Activated CD8-positive, alpha-beta memory T cell treated with anti-CD3 and anti-CD28 coated beads for 48 hours (primary cell): Measurements from ENCODE around the gene TNS3.

Experiments
- DNase-seq, 3 experiments: peaks; one replicate each; pipeline ENCODE4 v3.0.0-alpha.2; 2020; ENCODE audit warnings: low read depth in 2 of 3, low spot score in 2 of 3

The TNS3 gene

DNA sequence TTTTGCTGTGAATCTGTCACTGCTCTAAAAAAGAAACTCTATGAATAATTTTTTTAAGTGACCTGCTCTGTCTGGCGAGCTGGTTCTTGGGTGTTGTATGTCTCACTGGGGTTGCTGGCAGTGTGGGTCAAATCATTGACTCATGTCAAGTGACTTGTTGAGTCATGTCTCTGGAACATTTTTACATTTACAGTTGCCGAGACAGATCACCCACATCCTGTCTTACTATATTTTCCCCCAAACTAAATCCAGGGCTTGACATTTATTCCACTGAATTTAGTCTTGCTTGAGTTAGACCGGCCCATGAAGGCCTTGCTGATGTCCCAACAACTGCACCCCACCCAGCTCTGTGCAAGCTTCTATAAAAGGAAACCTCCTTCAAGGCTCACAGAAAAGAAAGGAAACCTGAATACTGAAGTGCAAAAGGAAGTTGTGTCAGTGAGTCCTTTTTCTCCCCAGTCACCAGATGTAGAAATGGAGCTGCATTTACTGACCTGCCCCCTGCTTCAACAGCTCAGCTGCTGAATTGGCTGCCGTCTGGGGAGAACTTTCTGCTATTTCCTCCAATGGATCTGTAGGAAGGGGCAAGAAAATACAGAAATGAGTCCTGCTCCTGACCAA lies 290.3 kb downstream of the TNS3 start:
- DNase-seq = no peak

DNA sequence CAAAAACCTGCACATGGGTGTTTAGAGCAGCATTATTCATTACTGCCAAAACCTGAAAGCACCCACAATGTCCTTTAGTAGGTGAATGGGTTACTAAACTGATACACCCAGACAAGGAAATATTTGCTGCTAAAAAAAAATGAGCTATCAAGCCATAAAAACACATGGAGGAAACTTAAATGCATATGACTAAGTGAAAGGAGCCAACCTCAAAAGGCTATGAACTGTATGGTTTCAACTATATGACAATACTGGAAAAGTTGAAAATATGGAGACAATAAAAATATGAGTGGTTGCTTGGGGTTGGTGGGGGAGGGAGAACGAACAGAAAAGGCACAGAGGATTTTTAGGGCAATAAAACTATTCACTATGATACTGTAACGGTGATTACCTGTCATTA lies 291.0 kb downstream of the TNS3 start:
- DNase-seq = no peak

DNA sequence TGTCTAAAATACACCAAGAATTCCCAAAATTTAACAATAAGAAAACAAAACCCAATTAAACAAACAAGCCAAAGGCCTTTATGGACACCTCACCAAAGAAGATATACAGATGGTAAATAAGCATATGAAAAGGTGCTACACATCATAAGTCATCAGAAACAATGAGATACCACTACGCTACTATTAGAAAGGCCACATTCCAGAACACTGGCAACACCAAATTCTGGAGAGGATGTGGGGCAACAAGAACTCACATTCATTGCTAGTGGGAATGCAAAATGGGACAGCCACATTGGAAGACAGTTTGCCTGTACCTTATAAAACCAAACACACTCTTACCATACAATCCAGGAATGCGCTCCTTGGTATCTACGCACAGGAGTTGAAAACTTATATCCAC lies 291.4 kb downstream of the TNS3 start:
- no peak for DNase-seq

DNA sequence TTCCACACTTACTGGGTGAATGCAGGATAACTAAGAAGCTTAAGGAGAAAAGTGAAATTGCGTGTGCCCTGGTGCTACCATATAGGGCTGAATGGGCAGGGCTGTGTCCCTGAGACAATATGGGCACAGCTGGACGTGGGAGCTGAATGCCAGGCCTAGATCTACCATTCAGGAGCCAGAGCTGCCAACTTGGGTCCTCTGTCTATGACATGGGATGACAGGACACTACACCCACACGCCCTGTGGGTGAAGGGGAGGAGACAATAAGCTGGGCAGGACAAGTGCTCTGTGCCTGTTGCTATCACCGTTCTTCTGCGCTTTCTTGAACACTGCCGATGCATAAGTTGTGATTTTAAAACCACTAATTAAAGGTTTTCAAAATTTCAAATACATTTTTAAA lies 293.9 kb downstream of the TNS3 start:
- DNase-seq = no peak

DNA sequence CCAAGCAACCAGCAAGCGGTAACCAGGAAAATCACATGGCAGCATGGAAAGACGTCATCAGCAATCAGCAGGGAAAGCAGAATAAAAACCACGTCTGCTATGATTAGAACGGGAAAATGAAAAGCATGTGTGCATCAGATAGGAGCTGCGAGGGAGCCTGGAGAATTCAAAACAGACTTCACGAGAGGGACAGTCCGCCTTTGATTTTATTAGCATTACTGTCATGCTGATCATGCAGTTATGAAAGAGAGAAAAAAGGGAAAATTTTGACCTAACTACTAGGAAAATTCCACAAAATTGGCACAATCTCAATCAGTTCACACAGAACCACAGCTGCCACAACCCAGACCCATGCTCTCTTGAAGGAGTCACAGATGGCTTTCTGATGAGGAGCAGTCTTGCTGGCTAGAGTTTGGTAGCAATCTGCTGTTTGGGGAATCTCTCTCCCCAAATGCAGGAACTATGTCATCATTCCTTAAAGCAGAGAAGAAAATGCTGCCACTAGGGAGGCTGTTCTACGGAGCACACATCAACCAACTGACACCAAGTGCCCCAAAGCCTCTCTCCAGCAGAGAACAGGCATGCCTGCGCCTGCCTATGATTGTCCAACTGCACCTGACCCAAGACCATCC lies 295.9 kb downstream of the TNS3 start:
- no peak for DNase-seq

DNA sequence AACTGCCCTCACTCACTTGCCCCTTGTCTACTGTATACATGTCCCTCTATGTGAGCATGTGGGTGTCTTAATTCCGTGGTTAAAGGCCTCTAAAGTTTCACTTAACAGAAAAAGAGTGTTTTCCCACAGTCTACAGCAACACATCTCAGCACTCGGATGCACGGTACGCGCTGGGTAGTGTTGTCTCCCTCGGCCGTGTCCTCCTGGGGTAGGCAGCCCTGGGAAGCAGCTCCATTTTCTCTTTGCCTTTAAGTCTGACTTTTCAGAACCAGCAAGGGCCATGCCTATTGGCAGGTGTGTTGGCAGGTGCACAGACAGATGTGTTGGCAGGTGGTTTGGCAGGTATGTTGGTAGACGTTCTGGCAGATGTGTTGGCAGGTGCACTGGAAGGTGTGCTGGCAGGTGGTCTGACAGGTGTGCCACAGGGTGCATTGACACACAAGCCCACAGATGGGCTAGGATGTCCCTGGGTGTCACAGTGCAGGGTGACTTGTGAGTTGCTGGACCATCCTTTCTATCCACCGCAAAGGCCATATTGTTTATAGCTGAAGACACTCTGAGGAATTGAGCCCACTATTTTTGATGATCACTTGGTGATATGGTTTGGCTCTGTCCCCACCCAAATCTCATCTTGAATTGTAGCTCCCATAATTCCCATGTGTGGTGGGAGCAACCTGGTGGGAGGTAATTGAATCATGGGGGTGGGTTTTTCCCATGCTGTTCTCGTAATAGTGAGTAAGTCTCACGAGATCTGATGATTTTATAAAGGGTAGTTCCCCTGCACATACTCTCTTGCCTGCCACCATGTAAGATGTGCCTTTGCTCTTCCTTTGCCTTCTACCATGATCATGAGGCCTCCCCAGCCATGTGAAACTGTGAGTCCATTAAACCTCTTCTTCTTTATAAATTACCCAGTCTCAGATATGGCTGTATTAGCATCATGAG lies 296.9 kb downstream of the TNS3 start:
- no peak for DNase-seq

DNA sequence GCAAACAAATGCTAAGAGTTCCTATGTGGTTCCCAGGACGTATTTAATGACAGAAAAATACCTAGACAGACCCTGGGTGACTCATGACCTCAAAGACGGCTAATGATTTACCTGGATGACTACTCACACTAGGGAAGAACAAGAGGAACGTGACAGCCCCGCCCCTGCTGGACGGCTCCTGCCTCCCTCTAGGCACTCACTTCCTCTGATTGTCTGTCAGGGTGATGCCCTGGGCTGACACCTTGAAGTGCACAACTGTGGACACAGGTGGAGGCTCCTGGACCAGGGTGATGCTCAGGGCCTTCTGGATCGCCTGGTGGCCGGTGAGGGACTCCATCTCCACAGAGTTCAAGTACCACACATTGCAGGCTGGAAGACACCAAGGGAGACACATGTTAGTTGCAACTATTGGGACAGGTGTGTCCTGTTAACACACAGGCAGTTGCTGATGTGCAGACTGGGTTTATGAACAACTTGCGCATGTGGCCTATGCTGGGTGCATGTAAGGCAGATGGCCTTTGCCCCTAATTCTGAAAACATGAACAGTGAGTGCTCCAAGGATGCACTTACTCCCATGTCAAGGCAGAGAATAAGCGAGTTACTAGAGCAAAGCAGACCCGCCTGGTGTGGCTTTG lies 298.3 kb downstream of the TNS3 start:
- DNase-seq = no peak

DNA sequence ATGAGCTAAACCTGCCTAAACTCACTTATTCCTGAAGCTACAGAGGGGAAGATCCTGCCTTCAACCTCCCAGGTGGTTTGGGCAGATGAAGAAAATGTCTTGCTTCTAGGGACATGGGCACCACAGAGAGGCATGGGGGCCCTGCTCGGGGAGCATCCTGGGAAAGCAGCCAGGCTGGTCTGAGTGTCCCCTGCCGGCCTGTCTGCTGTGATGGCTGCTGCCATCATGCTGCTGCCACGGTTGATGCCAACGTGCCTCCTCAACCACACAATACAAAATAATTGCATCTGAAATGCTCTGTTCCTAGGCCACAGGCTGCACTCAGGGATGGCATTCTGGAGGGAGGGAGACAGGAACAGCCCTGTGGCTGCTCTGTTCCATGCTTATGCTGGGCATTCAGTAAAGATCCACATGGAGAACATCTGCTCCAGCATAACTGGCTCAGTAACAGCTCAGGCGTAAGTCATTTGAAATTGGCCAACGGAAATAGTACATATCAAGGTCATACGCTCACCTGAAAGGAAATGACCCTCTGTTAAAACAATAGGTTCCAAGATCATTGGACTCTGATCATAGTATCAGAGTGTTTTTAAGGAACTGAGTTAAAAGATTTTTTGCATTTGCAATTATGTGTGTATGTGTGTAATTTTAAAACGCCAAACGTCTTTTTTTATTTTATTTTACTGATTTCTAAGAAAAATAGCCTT lies 299.0 kb downstream of the TNS3 start:
- DNase-seq = no peak

DNA sequence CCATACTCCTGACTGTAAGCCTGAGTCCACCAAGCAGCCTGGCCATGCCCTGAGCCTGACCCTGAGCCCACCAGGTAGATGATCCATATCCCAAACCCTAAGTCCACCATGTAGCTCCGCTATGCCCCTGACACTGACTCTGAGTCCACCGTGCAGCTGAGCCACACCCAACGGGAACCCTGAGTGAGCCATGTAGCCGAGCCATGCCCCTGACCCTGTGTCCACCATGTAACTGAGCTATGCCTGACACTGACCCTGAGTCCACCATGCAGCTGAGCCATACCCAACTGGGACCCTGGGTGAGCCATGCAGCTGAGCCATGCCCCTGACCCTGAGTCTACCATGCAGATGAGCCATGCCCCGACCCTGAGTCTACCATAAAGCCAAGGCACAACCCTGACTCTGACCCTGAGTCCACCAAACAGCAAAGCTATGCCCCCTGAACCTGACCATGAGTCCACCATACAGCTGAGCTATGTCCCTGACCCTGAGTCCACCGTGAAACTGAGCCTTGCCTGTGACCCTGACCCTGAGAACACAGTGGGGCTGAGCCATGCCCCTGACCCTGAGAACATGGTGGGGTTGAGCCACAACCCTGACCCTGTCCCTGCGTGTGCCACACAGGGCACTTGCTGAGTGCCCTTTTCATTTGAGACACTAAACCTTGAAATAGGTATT lies 299.8 kb downstream of the TNS3 start:
- no peak for DNase-seq

DNA sequence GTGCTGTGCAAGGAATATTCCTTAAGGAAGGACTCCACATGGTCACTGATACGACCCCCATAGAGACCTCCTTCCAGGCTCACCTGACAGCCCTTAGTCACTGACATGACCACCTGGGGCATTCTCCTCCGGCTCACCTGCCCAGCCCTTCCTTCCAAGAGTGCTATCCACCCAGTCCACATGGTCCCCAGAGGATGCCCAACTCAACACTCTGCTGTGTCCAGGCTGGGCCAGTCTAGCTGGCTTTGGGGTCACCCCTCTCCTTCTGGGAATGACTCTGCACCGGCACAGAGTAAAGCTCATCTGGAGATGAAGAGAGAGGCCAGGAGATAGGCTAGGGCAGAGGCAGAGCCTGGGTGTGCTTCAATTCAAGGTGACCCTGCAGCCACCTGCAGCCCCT lies 300.8 kb downstream of the TNS3 start:
- no peak for DNase-seq

DNA sequence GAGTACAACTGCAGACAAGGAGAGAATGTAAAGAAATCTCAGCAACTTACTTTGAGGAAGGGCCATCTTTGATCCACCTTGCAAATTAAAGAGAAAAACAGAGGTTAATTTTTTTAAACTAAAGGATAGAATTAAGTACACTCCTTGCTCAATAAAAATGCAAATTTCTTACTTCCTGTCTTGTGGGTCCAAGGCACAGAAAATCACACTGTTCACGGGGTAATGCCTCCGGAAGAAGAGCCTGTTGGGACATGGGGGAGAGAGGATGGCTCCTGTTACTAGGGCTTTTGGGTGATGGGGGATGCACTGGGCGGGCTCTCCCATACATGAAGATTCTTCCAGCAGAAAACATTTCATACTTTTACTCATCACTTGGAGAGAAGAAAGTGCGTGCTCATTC lies 301.8 kb downstream of the TNS3 start:
- no peak for DNase-seq

DNA sequence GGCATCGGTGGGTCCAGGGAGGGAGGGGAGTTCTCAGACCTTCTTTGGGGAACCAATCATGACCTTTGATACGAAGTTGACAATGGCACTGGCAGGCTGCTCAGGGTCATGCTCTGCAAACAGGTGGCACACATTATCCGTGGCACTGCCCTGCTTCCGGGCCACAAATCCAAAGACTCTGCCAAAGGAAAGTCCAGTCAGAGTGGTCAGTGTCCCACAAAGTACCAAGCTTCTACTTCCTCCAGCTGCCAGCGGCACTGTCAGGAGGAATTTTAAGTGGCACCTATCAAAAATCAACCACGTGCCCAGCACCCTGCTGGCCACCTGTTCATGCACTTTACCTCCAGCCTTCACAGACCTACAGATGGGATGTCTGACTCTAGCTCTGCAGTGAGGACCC lies 303.9 kb downstream of the TNS3 start:
- no peak for DNase-seq

DNA sequence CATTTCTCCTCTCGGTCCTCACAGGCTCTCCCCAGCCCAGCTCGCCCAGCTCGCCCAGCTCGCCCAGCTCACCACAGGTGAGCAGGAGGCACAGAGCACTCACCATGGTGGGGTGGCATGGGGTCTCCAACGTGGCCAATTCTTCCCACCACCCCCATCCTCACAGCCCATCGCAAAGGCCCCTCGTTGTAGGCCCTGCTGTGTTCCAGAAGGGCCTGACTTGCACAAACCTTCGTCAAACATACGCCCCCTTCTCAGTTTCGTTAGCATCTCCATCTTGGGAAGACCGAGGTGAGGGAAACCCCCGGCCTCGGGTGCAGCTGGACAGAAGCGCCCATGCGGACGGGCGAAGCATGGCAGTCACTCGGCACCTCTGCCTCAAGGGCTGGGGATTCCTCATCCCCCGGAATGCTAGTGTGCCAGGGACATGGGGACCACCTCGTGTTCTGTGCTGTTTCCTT lies 304.6 kb downstream of the TNS3 start:
- DNase-seq = no peak

DNA sequence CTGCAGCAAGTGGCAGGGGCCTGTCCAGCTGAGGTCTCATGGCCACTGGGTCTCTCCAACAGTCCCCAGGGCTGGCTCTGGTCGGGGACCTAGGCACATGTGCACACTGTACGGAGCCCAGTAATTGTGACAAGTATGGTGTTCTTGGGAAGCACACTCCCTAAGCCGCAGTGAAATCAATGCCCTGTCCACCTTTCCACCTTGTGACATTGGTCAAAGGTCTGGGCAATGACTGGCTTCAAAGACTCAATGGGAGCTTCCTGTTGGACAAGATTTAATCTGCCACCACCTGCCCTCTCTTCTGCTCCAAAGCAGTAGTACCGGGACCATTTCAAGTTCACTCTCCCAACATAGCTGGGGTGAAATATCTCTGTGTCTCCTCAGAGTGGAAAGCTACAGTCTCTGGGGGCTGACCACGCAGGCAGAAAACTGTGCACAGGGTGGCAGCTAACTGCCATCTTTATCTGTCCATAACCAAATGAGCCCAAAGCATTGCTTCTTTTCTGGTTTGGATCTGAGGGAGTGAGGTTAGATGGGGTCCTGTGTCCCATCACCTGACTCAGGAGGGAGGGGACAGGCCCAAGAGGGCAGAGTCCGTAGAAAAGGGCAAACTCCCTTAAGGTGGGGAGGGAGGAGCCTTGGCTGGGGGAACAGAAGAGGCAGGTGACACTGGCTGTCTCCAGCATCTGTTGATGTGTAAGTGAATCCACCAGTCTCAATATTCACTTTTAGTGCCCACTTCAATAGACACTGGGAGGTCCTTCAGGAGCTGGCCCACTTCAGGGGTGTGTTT lies 307.7 kb downstream of the TNS3 start:
- DNase-seq = no peak

DNA sequence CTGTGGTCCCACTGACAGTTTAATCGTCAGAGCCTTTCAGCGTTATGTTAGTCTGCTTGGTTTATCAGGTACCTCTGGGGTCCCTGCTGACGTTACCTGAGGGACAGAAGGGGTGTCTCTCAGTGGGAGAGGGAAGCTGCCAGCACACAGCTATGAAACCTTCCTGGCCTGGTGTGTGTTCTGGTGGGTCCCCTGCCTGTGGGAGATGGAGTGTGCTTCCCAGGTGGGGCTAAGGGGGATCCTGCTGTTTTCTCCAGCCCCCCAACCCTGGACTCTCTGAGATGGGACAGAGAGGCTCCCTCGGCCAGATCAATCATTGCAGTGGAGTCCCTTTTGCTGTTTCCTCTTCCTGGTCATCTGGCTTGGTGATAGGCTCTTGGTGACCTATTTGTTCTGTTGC lies 308.8 kb downstream of the TNS3 start:
- DNase-seq = no peak

DNA sequence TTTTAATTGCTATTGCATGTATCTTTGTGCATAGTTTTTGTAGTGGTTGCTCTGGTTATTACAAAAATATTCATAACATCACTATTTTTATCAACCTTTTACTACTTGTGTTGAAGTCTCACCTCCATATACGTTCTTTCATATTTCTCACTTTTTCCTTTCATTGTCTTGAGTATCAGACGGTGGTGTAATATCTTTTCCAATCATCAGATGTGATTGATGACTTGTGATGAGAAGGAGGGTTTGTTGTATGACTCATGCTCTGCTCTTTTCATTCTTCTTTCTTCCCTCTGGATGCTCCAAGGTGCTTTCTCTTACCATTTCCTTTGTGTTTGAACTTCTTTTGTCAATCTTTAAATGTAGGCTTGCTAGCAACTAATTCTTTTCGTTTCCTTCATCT lies 310.2 kb downstream of the TNS3 start:
- DNase-seq = no peak

DNA sequence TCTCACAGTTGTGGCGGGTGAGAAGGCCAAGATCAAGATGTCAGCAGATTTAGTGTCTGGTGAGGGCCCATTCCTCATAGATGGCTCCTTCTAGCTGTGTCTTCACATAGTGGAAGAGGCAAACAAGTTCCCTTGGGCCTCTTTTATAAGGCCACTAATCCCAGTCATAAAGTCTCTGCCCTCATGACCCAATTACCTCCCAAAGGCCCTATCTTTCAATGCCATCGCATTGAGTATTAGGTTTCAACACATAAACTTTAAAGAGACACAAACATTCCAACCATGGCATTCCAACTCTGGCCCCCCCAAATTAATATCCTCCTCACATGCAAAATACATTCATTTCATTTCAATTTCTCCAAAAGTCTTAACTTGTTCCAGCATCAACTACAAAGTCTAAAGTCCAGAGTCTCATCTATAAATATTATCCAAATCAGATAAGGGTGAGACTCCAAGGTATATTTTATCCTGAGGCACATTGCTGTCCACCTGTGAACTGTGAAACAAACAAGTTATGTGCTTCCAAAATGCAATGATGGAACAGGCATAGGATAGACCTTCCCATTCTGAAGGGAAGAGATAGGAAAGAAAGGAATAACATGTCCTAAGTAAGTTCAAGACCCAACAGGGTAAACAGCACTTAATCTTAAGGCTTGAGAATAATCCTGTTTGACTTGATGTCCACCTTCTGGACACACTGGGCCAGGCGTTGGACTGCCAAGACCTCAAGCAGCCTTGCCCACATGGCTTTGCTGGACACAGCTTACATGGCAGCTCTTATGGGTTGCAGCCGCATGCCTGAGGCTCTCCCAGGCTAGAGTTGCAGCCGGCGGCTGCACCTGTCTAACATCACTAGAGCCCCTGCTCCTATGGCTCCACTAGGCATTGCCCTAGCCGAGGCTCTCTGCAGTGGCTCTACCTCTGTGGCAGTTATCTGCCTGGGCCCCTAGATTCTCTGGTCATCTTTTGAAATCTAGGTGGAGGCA lies 312.8 kb downstream of the TNS3 start:
- no peak for DNase-seq

DNA sequence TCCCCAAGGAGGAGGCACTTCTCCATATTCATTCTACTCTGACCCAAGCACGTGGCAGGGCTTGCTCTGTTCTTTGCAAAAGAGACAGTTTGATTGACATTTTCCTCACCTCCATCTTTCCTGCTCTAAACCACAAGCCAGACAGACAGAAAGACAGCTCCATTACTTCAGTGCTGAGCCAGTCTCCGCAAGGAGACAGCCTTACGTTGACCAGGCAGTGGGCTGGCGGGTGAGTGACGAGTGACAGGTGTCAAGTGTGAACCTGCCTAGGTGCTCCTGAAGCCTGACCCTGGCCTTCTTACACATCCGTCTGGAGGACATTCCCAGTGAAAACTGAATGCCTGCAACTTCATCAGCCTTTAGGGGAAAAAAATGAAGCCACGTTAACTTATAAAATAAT lies 314.6 kb downstream of the TNS3 start:
- DNase-seq = no peak

DNA sequence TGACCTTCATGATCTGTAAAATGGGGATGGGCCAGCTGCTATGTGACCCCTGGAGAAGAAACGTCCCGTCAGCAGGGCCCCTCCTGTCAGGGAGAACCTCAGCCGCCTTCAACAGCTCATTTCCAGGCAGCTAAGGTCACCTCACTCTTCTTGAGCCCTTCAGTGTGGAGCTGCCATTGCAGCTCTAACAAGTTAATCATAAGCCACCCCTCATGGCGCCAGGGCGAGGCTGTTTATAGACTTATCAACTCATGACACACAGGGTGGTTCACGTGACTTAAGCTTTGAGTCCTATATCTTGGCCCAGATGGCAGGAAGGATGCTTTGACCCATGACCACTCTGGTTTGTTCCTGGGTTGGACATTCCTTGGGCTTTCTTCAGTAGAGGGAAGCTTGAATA lies 315.1 kb downstream of the TNS3 start:
- no peak for DNase-seq
